ENCODE data around the gene CDC42. TPM values are rescaled to one million over a fixed set of nuclear protein-coding genes. Genes with fewer than 3 reads are reported as not detected.
A peak's percentile ranks its signal among the peaks of the same experiment; 100 is the strongest.

CDC42 gene
- total and polyA plus RNA-seq, 9 of the 15 experiments (the other 6 are each of a cell fraction or from before 2014, with no cell fraction given), result 186 to 398 (median 325) TPM

- TF ChIP-seq ZNF518B (CRISPR knock-in tag; IDR thresholded peaks at IDR 0.05) (no peak), ZNF449 (CRISPR knock-in tag; IDR thresholded peaks at IDR 0.05) (no peak), ZNF23 (CRISPR knock-in tag; IDR thresholded peaks at IDR 0.05) (no peak), RNF2 (IDR thresholded peaks at IDR 0.05) (no peak), MCM2 (IDR thresholded peaks at IDR 0.05; ENCODE audit: low read depth) (no peak), CCNT2 (IDR thresholded peaks at IDR 0.05; ENCODE audit: borderline replicate concordance, extremely low read depth, insufficient read length, low read depth, low read length) (peak; percentile 77), TRIM25 (IDR thresholded peaks at IDR 0.05; ENCODE audit: borderline replicate concordance) (0 out of 2 replicates have a peak, but pooled peaks have one; percentile 69)
- TF ChIP-seq, protein P1, sequence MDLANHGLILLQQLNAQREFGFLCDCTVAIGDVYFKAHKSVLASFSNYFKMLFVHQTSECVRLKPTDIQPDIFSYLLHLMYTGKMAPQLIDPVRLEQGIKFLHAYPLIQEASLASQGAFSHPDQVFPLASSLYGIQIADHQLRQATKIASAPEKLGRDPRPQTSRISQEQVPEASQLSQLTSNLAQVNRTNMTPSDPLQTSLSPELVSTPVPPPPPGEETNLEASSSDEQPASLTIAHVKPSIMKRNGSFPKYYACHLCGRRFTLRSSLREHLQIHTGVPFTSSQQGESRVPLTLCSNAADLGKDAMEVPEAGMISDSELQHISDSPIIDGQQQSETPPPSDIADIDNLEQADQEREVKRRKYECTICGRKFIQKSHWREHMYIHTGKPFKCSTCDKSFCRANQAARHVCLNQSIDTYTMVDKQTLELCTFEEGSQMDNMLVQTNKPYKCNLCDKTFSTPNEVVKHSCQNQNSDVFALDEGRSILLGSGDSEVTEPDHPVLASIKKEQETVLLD (IDR thresholded peaks at IDR 0.05), result no peak; the same call in 1 of the 2 replicates
- TF ChIP-seq, protein P2, sequence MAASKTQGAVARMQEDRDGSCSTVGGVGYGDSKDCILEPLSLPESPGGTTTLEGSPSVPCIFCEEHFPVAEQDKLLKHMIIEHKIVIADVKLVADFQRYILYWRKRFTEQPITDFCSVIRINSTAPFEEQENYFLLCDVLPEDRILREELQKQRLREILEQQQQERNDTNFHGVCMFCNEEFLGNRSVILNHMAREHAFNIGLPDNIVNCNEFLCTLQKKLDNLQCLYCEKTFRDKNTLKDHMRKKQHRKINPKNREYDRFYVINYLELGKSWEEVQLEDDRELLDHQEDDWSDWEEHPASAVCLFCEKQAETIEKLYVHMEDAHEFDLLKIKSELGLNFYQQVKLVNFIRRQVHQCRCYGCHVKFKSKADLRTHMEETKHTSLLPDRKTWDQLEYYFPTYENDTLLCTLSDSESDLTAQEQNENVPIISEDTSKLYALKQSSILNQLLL (CRISPR knock-in tag; IDR thresholded peaks at IDR 0.05; ENCODE audit: borderline replicate concordance), result no peak
- TF ChIP-seq, protein P3, sequence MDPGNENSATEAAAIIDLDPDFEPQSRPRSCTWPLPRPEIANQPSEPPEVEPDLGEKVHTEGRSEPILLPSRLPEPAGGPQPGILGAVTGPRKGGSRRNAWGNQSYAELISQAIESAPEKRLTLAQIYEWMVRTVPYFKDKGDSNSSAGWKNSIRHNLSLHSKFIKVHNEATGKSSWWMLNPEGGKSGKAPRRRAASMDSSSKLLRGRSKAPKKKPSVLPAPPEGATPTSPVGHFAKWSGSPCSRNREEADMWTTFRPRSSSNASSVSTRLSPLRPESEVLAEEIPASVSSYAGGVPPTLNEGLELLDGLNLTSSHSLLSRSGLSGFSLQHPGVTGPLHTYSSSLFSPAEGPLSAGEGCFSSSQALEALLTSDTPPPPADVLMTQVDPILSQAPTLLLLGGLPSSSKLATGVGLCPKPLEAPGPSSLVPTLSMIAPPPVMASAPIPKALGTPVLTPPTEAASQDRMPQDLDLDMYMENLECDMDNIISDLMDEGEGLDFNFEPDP (CRISPR knock-in tag; IDR thresholded peaks at IDR 0.05), result no peak
These were observed 730 bp downstream of the CDC42 start (continued) for GRCh38 chr1:22053017-22053860.
